NCI-H187 treated with DMSO at 0.1 percent for 48 hours (cell line): ENCODE measurements around the gene DTWD2.
"Not testable (repeated sequence)": the region's sequence is repeated elsewhere in the genome, so short reads cannot be mapped to it uniquely, and the experiment has no call there.

Experiments used
- DNase-seq: peaks from one replicate; lab custom pipeline; 2025; lab: John Stamatoyannopoulos, UW

DTWD2 gene, protein sequence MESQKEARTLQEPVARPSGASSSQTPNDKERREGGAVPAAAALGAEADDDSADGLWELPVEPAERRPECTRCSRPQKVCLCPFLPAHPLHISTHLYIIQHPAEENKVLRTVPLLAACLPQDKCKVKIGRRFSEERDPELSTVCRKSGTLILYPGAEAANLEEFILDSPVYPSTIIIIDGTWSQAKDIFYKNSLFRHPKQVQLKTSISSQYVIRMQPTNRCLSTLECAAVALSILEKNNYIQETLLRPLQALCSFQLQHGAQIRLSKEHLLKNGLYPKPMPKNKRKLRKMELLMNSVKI

GRCh38 chr5:118987988-118988865 lies at the start of gene DTWD2:
DTWD2 (minus strand) TSS chr5:118988547; CDS start chr5:118988511, 36 bp downstream.
- peak; percentile 44 for DNase-seq

- no peak for DNase-seq
These were observed 49.3 kb upstream of the DTWD2 start for GRCh38 chr5:119037496-119038215.

DNA sequence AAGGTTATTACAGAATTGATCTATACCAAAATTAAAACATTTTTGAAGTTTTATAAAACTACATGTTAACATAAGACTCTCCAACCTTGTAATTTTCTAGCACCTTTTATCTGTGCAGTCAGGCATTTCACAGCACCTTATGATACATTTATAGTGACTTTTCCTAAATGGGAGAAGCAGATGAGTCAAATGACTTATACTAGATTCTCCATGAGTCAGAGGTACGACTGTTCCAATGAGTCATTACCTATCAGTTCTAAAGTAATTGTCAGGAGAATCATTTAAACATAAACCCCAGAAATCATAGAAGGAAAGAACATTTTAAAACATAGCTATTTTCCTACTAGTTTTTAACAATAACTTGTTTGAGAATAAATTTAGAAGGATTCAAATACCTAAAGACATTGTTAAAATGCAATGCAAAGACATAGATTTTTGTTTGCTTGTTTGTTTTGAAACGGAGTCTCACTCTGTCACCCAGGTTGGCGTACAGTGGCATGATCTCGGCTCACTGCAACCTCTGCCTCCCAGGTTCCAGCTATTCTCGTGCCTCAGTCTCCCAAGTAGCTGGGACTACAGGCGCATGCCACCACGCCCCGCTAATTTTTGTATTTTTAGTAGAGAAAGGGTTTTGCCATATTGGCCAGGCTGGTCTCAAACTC lies 47.9 kb upstream of the DTWD2 start:
- DNase-seq: no peak

GRCh38 chr5:119033135-119033534 lies 44.8 kb upstream of the DTWD2 start:
- DNase-seq: no peak

- DNase-seq: no peak
These were observed 44.3 kb upstream of the DTWD2 start for GRCh38 chr5:119032656-119033055.

DNA sequence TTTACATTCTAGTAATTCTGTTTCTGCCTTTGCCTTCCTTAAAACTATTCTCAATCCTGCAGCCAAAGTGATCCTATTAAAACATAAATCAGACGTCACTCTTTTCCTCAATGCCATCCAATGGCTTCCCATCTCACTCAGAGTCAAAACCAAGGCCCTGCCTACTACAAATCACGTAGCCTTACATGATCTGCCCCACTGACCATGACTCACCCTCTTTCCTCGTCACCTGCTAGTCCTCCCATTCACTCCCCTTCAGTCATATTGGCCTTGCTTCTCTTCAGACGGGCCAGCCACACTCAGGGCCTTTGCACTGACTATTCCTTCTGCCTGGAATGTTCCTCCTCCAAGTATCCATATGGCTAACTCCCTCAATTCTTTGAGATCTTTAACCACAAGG lies 43.6 kb upstream of the DTWD2 start:
- no peak for DNase-seq

GRCh38 chr5:119031011-119031886 lies 42.9 kb upstream of the DTWD2 start:
- no peak for DNase-seq

DNA sequence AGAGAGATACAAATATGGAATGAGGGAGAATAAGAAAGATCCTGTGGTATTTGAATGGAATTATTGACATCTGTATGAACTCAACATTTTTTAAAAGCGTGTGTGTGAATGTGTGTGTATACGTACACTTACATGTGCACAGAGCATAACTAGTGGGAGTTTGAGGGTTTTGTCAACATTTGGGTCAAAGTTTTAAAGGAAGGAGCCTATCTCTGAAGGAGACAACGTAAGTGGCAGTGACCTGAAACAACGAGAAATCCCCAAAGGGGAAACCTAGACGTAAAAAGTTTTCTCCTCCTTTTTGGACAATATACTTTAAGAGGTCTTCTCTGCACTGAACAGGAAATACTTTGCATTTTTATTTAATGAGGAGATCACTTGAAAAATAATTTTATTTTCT lies 40.2 kb upstream of the DTWD2 start:
- no peak for DNase-seq

GRCh38 chr5:119022773-119023172 lies 34.4 kb upstream of the DTWD2 start:
- DNase-seq: no peak

DNA sequence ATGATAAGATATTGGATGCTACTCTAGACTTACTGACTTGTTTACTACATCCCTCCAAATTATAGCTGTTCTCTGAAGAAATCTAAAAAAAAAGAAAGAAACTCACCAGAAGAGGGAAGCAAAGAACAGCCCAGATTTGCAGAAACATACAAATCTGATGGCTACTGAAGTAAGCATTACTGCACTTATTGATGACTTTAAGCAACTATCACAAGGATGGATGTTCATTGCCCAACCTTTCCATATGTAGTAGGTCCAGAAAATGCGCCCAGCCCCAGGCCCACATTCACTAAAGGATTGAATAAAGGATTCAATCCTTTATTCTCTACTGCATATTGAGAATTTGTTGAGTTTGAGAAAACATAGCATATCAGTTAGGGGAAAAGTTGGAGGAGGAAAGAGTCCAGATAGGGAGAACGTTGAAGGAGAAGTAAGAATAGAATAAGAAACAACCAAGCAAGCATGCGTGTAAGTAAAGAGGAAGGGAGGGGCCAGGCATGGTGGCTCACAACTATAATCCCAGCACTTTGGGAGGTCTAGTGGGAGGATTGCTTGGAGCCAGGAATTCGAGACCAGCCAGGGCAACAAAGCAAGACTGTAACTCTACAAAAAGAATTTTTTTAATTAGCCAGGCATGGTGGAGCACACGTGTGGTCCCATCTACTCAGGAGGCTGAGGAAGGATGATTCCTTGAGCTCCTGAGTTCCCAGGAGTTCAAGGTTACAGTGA lies 33.8 kb upstream of the DTWD2 start:
- DNase-seq: no peak

- no peak for DNase-seq
These were observed 32.9 kb upstream of the DTWD2 start for GRCh38 chr5:119021149-119021732.

GRCh38 chr5:119019949-119020348 lies 31.6 kb upstream of the DTWD2 start:
- no peak for DNase-seq

- no peak for DNase-seq
These were observed 31.2 kb upstream of the DTWD2 start for GRCh38 chr5:119019501-119019900.

- no peak for DNase-seq
These were observed 29.6 kb upstream of the DTWD2 start for GRCh38 chr5:119017994-119018393.

DNA sequence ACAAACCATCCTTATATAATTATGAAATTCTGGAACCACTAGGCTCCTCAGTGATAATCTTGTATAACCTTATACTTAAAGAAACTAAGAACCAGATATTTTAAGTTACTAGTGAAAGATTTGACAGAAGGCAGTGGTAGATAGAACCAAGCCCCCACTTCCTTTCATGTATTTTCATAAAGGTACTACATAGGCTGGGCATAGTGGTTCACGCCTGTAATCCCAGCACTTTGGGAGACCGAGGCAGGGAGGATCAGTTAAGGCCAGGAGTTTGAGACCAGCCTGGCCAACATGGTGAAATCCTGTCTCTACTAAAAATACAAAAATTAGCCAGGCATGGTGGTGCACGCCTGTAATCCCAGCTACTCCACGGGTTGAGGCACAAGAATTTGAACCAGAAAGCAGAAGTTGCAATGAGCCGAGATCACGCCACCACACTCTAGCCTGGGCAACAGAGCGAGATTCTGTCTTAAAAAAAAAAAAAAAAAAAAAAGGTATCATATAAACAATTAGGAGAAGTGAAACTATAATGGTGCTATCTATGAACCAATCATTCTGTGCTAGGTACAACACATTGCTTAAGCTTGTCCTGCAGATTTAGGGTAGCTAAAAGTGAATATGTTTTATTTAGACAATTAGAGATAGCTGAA lies 27.9 kb upstream of the DTWD2 start:
- no peak for DNase-seq

DNA sequence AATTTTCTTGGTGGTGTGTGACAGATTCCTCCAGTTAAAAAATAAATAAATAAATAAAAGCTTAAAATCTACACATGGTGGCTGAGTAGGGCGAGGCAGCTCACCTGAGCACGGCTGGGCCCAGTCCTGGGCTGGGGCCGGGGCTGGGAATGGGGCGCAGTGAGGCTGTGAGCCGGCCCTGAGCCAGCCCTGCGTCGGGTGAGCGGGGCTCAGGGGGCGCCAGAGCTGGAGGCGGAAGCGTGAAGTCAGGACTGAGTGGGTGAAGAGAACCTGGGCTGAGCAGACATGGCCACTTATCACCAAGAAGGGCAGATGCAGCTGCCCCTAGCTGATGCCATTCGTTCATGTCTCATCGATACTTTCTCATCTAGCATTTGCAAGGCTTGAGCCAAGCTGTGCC lies 22.8 kb upstream of the DTWD2 start:
- no peak for DNase-seq

- DNase-seq: no peak
These were observed 21.9 kb upstream of the DTWD2 start for GRCh38 chr5:119010206-119010605.

GRCh38 chr5:119009131-119009530 lies 20.8 kb upstream of the DTWD2 start:
- no peak for DNase-seq

GRCh38 chr5:118999696-119000095 lies 11.3 kb upstream of the DTWD2 start:
- DNase-seq: no peak

DNA sequence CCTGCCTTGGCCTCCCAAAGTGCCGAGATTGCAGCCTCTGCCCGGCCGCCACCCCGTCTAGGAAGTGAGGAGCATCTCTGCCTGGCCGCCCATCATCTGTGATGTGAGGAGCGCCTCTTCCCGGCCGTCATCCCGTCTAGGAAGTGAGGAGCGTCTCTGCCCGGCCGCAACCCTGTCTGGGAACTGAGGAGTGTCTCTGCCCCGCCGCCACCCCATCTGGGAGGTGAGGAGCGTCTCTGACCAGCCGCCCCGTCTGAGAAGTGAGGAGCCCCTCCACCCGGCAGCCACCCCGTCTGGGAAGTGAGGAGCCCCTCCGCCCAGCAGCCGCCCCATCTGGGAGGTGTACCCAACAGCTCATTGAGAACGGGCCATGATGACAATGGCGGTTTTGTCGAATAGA lies 10.5 kb upstream of the DTWD2 start:
- not testable (repeated sequence) for DNase-seq
